Measurements from ENCODE around the gene STRA8.

STRA8 gene, protein sequence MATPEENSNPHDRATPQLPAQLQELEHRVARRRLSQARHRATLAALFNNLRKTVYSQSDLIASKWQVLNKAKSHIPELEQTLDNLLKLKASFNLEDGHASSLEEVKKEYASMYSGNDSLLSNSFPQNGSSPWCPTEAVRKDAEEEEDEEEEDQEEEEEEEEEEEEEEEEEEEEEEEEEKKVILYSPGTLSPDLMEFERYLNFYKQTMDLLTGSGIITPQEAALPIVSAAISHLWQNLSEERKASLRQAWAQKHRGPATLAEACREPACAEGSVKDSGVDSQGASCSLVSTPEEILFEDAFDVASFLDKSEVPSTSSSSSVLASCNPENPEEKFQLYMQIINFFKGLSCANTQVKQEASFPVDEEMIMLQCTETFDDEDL

GRCh38 chr7:135233570-135233969, at the start of gene STRA8:
Gene STRA8 (plus strand): TSS chr7:135233838. CDS start chr7:135240525, 6,687 bp downstream.
- no peak for TF ChIP-seq CTCF (IDR thresholded peaks at IDR 0.05)
- no peak within 1 kb of the TSS for H3K27ac ChIP-seq
- H3K9me3 ChIP-seq, result no peaks in the 10 kb centered on the region
- H3K4me3 ChIP-seq (ENCODE audit: low read depth in 1 of 2, low read length in 1 of 2), result no peak within 1 kb of the TSS
- no peaks in the 10 kb centered on the region for H3K36me3 ChIP-seq
- no peaks in the 10 kb centered on the region for H3K27me3 ChIP-seq
- H3K4me1 ChIP-seq (ENCODE audit: control insufficient read depth in 1 of 2, insufficient read depth in 1 of 2, low read depth in 1 of 2, low read length in 1 of 2), result no peaks in the 10 kb centered on the region

DNA sequence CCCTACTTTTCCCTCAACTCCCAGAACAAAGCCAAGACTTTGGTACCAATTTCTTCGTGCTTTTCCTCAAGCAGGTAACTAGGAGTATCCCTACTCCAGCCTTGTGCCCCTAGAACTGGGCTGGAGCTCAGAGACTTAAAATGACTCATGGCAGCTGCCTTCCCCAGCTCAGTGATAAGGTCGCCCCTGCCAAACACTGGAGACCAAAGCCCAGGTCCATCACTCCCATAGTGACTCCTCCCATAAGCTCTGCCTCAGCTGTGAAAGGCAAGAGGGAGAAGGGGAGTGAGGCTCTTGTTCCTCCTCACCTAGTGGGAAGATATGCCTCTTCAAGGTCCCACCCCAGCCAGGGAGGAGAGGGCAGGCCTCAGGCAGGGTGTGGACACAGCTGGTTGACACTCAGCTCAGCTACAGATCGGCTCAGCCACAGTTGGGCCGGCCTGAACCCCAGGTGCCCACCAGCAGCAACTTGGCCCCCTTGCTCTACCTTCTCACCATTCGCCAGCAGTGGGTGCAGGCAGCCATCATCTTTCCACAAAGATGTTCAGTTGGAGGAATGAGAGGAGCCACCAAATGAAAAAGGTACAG, 49.3 kb upstream of the STRA8 start:
- no peaks in the 10 kb centered on the region for H3K4me1 ChIP-seq (ENCODE audit: control insufficient read depth in 1 of 2, insufficient read depth in 1 of 2, low read depth in 1 of 2, low read length in 1 of 2)
- H3K36me3 ChIP-seq, result peaks cover 61% of the 10 kb centered on the region
- no peaks in the 10 kb centered on the region for H3K27me3 ChIP-seq
- no peak for TF ChIP-seq CTCF (IDR thresholded peaks at IDR 0.05)
- no peak overlapping the region for H3K4me3 ChIP-seq (ENCODE audit: low read depth in 1 of 2, low read length in 1 of 2)
- peaks cover 31% of the 10 kb centered on the region for H3K9me3 ChIP-seq
- no peak overlapping the region for H3K27ac ChIP-seq

GRCh38 chr7:135185471-135186260, 48.0 kb upstream of the STRA8 start:
- Histone ChIP-seq H3K4me1 (ENCODE audit: control insufficient read depth in 1 of 2, insufficient read depth in 1 of 2, low read depth in 1 of 2, low read length in 1 of 2) (no peaks in the 10 kb centered on the region), H3K36me3 (peaks cover 64% of the 10 kb centered on the region), H3K9me3 (peaks cover 25% of the 10 kb centered on the region), H3K4me3 (ENCODE audit: low read depth in 1 of 2, low read length in 1 of 2) (no peak overlapping the region), H3K27me3 (no peaks in the 10 kb centered on the region), H3K27ac (no peak overlapping the region)
- no peak for TF ChIP-seq CTCF (IDR thresholded peaks at IDR 0.05)

DNA sequence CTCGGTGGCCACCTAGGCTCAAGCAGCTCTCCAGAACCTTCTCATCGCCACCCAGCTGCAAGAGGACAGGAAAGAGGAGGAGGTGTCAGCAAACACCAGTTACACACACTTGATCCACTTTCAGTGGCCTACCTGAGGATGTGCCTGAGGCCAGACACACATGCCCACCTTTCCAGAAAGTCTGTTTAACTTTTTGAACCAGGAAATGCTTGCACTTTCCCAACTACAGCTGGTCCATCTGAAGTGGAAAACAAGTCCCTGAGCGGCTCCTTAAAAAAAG, 47.4 kb upstream of the STRA8 start:
- Histone ChIP-seq H3K36me3 (peaks cover 66% of the 10 kb centered on the region), H3K27ac (no peak overlapping the region), H3K27me3 (no peaks in the 10 kb centered on the region), H3K4me1 (ENCODE audit: control insufficient read depth in 1 of 2, insufficient read depth in 1 of 2, low read depth in 1 of 2, low read length in 1 of 2) (no peaks in the 10 kb centered on the region), H3K9me3 (peaks cover 20% of the 10 kb centered on the region), H3K4me3 (ENCODE audit: low read depth in 1 of 2, low read length in 1 of 2) (no peak overlapping the region)
- no peak for TF ChIP-seq CTCF (IDR thresholded peaks at IDR 0.05)

GRCh38 chr7:135186841-135187253, 46.8 kb upstream of the STRA8 start:
- peaks cover 14% of the 10 kb centered on the region for H3K9me3 ChIP-seq
- no peak overlapping the region for H3K27ac ChIP-seq
- peaks cover 71% of the 10 kb centered on the region for H3K36me3 ChIP-seq
- H3K4me3 ChIP-seq (ENCODE audit: low read depth in 1 of 2, low read length in 1 of 2), result no peak overlapping the region
- TF ChIP-seq CTCF (IDR thresholded peaks at IDR 0.05), result no peak
- no peaks in the 10 kb centered on the region for H3K27me3 ChIP-seq
- H3K4me1 ChIP-seq (ENCODE audit: control insufficient read depth in 1 of 2, insufficient read depth in 1 of 2, low read depth in 1 of 2, low read length in 1 of 2), result no peaks in the 10 kb centered on the region
